Measurements from ENCODE around the gene ADAMTS7.
"Not testable (repeated sequence)": the region's sequence is repeated elsewhere in the genome, so short reads cannot be mapped to it uniquely, and the experiment has no call there.

ADAMTS7 gene

GRCh38 chr15:78762985-78763795, 48.1 kb downstream of the ADAMTS7 start:
- DNase-seq = no peak

- not testable (repeated sequence) for DNase-seq
Measured at GRCh38 chr15:78762386-78762961, 48.8 kb downstream of the ADAMTS7 start.

GRCh38 chr15:78761891-78762385, 49.3 kb downstream of the ADAMTS7 start:
- DNase-seq = no peak

GRCh38 chr15:78761475-78761874, 49.8 kb downstream of the ADAMTS7 start:
- DNase-seq = peak; percentile 81 to 87

GRCh38 chr15:78761020-78761419, 50.2 kb downstream of the ADAMTS7 start:
- no peak for DNase-seq

GRCh38 chr15:78760091-78760882, 51.0 kb downstream of the ADAMTS7 start:
- DNase-seq = not testable (repeated sequence)

GRCh38 chr15:78759361-78759998, 51.8 kb downstream of the ADAMTS7 start:
- DNase-seq = not testable (repeated sequence)

- not testable (repeated sequence) for DNase-seq
Measured at GRCh38 chr15:78758486-78759200, 52.6 kb downstream of the ADAMTS7 start.

GRCh38 chr15:78758084-78758483, 53.2 kb downstream of the ADAMTS7 start:
- not testable (repeated sequence) for DNase-seq

- no peak for DNase-seq
Measured at GRCh38 chr15:78757636-78757905, 53.7 kb downstream of the ADAMTS7 start.

- peak in 1 of 2 donors; percentile 77 for DNase-seq
Measured at GRCh38 chr15:78756781-78757635, 54.3 kb downstream of the ADAMTS7 start.

- DNase-seq = peak; percentile 41 to 51
Measured at GRCh38 chr15:78755900-78756591, 55.2 kb downstream of the ADAMTS7 start.

- DNase-seq = not testable (repeated sequence)
Measured at GRCh38 chr15:78754637-78755280, 56.5 kb downstream of the ADAMTS7 start.

- not testable (repeated sequence) for DNase-seq
Measured at GRCh38 chr15:78753751-78754535, 57.3 kb downstream of the ADAMTS7 start.

GRCh38 chr15:78753359-78753659, 58.0 kb downstream of the ADAMTS7 start:
- DNase-seq = not testable (repeated sequence)

GRCh38 chr15:78752492-78753358, 58.5 kb downstream of the ADAMTS7 start:
- no peak for DNase-seq

- no peak for DNase-seq
Measured at GRCh38 chr15:78751602-78751979, 59.7 kb downstream of the ADAMTS7 start.

- peak; percentile 90 to 92 for DNase-seq
Measured at GRCh38 chr15:78750974-78751601, 60.2 kb downstream of the ADAMTS7 start.
